ENCODE data around the gene OTULIN. TPM values are rescaled to one million over a fixed set of nuclear protein-coding genes. Genes with fewer than 3 reads are reported as not detected.

OTULIN gene
- total and polyA plus RNA-seq, 2 of the 13 experiments (the other 11 are each of a cell fraction or from before 2014, with no cell fraction given) = 7.0 to 34.8 TPM

DNA sequence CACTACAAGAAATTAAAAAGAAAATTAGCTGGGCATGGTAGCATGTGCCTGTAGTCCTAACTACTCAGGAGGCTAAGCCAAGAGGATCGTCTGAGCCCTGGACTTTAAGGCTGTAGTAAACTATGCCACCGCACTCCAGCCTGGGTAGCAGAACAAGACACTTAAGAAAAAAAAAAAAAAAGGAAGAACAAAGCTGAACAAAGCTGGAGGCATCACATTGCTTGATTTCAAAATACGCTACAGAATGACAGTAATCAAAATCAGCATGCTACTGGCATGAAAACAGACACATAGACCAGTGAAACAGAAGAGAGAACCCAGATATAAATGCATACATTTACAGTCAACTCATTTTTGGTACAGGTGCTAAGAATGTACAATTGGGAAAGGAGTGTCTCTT is 14.5 kb upstream of the OTULIN start:
- FAIRE-seq = no peak
- in situ Hi-C loops (cut with HindIII; ENCODE audit: extremely low pct_ligation_motif_present, low pct_unique_long_range_greater_than_20kb) = no loop called here

More for the DNA sequence above, 14.5 kb upstream of the OTULIN start:
- TF ChIP-seq ZNF776 (CRISPR knock-in tag; IDR thresholded peaks at IDR 0.05) (no peak), MTA3 (CRISPR knock-in tag; IDR thresholded peaks at IDR 0.05) (no peak), STAG1 (CRISPR knock-in tag; IDR thresholded peaks at IDR 0.05) (no peak), MEIS1 (CRISPR knock-in tag; IDR thresholded peaks at IDR 0.05; ENCODE audit: borderline replicate concordance) (no peak), TOE1 (CRISPR knock-in tag; IDR thresholded peaks at IDR 0.05) (no peak), RBAK (CRISPR knock-in tag; IDR thresholded peaks at IDR 0.05) (no peak), HNRNPUL1 (IDR thresholded peaks at IDR 0.05; ENCODE audit: low read depth, low read length) (no peak), ZNF10 (CRISPR knock-in tag; IDR thresholded peaks at IDR 0.05; ENCODE audit: borderline replicate concordance, low read depth) (no peak), KMT2B (CRISPR knock-in tag; IDR thresholded peaks at IDR 0.05) (no peak), ZNF562 (CRISPR knock-in tag; IDR thresholded peaks at IDR 0.05; ENCODE audit: borderline replicate concordance) (no peak), XRCC5 (optimal IDR thresholded peaks at IDR 0.05; ENCODE audit: low read length) (no peak), ZNF644 (CRISPR knock-in tag; IDR thresholded peaks at IDR 0.05; ENCODE audit: low read depth) (no peak)
- TF ChIP-seq, protein P1, sequence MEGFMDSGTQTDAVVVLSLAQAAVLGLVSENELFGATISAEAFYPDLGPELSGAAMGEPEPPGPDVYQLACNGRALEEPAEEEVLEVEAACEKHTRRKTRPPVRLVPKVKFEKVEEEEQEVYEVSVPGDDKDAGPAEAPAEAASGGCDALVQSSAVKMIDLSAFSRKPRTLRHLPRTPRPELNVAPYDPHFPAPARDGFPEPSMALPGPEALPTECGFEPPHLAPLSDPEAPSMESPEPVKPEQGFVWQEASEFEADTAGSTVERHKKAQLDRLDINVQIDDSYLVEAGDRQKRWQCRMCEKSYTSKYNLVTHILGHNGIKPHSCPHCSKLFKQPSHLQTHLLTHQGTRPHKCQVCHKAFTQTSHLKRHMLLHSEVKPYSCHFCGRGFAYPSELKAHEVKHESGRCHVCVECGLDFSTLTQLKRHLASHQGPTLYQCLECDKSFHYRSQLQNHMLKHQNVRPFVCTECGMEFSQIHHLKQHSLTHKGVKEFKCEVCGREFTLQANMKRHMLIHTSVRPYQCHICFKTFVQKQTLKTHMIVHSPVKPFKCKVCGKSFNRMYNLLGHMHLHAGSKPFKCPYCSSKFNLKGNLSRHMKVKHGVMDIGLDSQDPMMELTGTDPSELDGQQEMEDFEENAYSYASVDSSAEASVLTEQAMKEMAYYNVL (CRISPR knock-in tag; IDR thresholded peaks at IDR 0.05; ENCODE audit: borderline replicate concordance) = no peak
- TF ChIP-seq, protein P2, sequence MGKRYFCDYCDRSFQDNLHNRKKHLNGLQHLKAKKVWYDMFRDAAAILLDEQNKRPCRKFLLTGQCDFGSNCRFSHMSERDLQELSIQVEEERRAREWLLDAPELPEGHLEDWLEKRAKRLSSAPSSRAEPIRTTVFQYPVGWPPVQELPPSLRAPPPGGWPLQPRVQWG (CRISPR knock-in tag; IDR thresholded peaks at IDR 0.05; ENCODE audit: borderline replicate concordance, low read depth) = no peak
- TF ChIP-seq, protein P3, sequence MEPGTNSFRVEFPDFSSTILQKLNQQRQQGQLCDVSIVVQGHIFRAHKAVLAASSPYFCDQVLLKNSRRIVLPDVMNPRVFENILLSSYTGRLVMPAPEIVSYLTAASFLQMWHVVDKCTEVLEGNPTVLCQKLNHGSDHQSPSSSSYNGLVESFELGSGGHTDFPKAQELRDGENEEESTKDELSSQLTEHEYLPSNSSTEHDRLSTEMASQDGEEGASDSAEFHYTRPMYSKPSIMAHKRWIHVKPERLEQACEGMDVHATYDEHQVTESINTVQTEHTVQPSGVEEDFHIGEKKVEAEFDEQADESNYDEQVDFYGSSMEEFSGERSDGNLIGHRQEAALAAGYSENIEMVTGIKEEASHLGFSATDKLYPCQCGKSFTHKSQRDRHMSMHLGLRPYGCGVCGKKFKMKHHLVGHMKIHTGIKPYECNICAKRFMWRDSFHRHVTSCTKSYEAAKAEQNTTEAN (CRISPR knock-in tag; conservative IDR thresholded peaks at IDR 0.05) = no peak
- TF ChIP-seq, protein P4, sequence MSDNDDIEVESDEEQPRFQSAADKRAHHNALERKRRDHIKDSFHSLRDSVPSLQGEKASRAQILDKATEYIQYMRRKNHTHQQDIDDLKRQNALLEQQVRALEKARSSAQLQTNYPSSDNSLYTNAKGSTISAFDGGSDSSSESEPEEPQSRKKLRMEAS (IDR thresholded peaks at IDR 0.05) = no peak
- TF ChIP-seq, protein P5, sequence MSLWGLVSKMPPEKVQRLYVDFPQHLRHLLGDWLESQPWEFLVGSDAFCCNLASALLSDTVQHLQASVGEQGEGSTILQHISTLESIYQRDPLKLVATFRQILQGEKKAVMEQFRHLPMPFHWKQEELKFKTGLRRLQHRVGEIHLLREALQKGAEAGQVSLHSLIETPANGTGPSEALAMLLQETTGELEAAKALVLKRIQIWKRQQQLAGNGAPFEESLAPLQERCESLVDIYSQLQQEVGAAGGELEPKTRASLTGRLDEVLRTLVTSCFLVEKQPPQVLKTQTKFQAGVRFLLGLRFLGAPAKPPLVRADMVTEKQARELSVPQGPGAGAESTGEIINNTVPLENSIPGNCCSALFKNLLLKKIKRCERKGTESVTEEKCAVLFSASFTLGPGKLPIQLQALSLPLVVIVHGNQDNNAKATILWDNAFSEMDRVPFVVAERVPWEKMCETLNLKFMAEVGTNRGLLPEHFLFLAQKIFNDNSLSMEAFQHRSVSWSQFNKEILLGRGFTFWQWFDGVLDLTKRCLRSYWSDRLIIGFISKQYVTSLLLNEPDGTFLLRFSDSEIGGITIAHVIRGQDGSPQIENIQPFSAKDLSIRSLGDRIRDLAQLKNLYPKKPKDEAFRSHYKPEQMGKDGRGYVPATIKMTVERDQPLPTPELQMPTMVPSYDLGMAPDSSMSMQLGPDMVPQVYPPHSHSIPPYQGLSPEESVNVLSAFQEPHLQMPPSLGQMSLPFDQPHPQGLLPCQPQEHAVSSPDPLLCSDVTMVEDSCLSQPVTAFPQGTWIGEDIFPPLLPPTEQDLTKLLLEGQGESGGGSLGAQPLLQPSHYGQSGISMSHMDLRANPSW (CRISPR knock-in tag; IDR thresholded peaks at IDR 0.05; ENCODE audit: borderline replicate concordance) = no peak
- no TSS peak for BruUV-seq (replicated peaks)
- H3K4me1 ChIP-seq (ENCODE audit: insufficient read depth, low read length) = no peaks in the 10 kb centered on the region
- WGBS (ENCODE audit: low lambda C conversion rate) = 15% methylated on average over 3 of the region's 3 CpGs
- ChIA-PET CTCF (ENCODE audit: low intra/inter-chr PET ratio, low total read pairs) (interaction anchor here (2.2 kb wide), 1 partner anchor 251 kb away, joined by 25 read pairs; no protein-coding TSS in a partner anchor), POLR2A (no interaction called here)
- no peak overlapping the region for H3K4me2 ChIP-seq (ENCODE audit: low read depth, low read length)
- H2AFZ ChIP-seq (ENCODE audit: low read length) = no peak overlapping the region
- peaks cover 0 to 3% of the 10 kb centered on the region in 2 experiments; a peak in 1 of 5 replicates for H3K27me3 ChIP-seq (ENCODE audit: control insufficient read depth in 1 of 2, insufficient read depth in 2 of 2, low read length in 2 of 2)
- H3K36me3 ChIP-seq (replicated peaks in 1 of 2; ENCODE audit: control insufficient read depth in 1 of 2, insufficient read depth in 2 of 2, low read length in 2 of 2) = no peaks in the 10 kb centered on the region
- no peaks in the 10 kb centered on the region for H4K20me1 ChIP-seq (ENCODE audit: insufficient read depth, low read length)
- H3K9ac ChIP-seq (ENCODE audit: insufficient read depth, low read depth, low read length) = no peak overlapping the region
- H3K79me2 ChIP-seq (ENCODE audit: insufficient read depth, low read length) = no peaks in the 10 kb centered on the region
- no peaks in the 10 kb centered on the region for H3K9me3 ChIP-seq (ENCODE audit: low read length)
- intact Hi-C loops (cut with micrococcal nuclease; ENCODE audit: unreplicated experiment) = no loop called here
- no peak overlapping the region for H3K4me3 ChIP-seq (replicated peaks in 1 of 3; ENCODE audit: insufficient read depth in 1 of 3, low read depth in 2 of 3, low read length in 3 of 3)
- ATAC-seq (no peak), DNase-seq (ENCODE audit: low spot score) (no peak)
- H3K27ac ChIP-seq (ENCODE audit: extremely low read length, insufficient read depth, low read length) = no peak overlapping the region

Data from HepG2 (cell line).